Neural cell (in vitro differentiated cells): ENCODE results near the gene DNM3. TPM values are rescaled to one million over a fixed set of nuclear protein-coding genes. Genes with fewer than 3 reads are reported as not detected.

Experiments
- H2AFZ ChIP-seq: fragments of 200-600, 300-800 bp; sonication (generic), shearing (Covaris generic); 2 replicates; pipeline ENCODE4 v1.6.0; 2014; ENCODE audit warnings: low read depth, mild to moderate bottlenecking, antibody characterized with exemption, low read length, moderate library complexity
- H3F3A ChIP-seq: fragments of 200-600 bp; shearing (Covaris generic); 2 replicates; pipeline ENCODE4 v1.6.1; 2016; ENCODE audit warnings: mild to moderate bottlenecking, moderate library complexity, mixed read lengths, antibody characterized with exemption, low read length; ENCODE audit not compliant: insufficient read depth, poor library complexity, severe bottlenecking
- H3K27ac ChIP-seq: fragments of 200-600, 300-800 bp; sonication (generic), shearing (Covaris generic); 2 replicates; pipeline ENCODE4 v1.5.1; 2014; ENCODE audit warnings: mild to moderate bottlenecking, low read length, moderate library complexity
- H3K27me3 ChIP-seq: fragments of 300-800, 200-600 bp; sonication (generic), shearing (Covaris generic); 2 replicates; pipeline ENCODE4 v1.6.0; 2014; ENCODE audit warnings: mild to moderate bottlenecking, low read depth, low read length, moderate library complexity; ENCODE audit not compliant: insufficient read depth
- H3K36me3 ChIP-seq: fragments of 300-800, 200-600 bp; sonication (generic), shearing (Covaris generic); 2 replicates; pipeline ENCODE4 v1.5.1; 2014; ENCODE audit warnings: mild to moderate bottlenecking, antibody characterized with exemption, low read length, moderate library complexity; ENCODE audit not compliant: insufficient read depth
- H3K4me2 ChIP-seq: fragments of 300-800, 200-600 bp; sonication (generic), shearing (Covaris generic); 2 replicates; pipeline ENCODE4 v1.6.0; 2014; ENCODE audit warnings: mild to moderate bottlenecking, low read length
- H3K4me3 ChIP-seq: fragments of 300-800, 200-600 bp; sonication (generic), shearing (Covaris generic); 2 replicates; pipeline ENCODE4 v1.5.1; 2014; ENCODE audit warnings: mild to moderate bottlenecking, low read length, moderate library complexity
- H3K79me2 ChIP-seq: fragments of 200-600 bp; shearing (Covaris generic); replicated peaks from 2 replicates; pipeline ENCODE4 v1.6.0; 2014; ENCODE audit warnings: mild to moderate bottlenecking, low read length, moderate library complexity; ENCODE audit not compliant: insufficient read depth
- H3K9ac ChIP-seq: fragments of 300-800, 200-600 bp; sonication (generic), shearing (Covaris generic); 2 replicates; pipeline ENCODE4 v1.6.1; 2016; ENCODE audit warnings: mild to moderate bottlenecking, low read length, mixed read lengths
- H3K9me2 ChIP-seq: fragments of 200-600 bp; shearing (Covaris generic); 2 replicates; pipeline ENCODE4 v1.6.1; 2016; ENCODE audit warnings: mild to moderate bottlenecking, low read length, mixed read lengths; ENCODE audit not compliant: insufficient read depth
- H3K9me3 ChIP-seq: fragments of 200-600, 300-800 bp; sonication (generic), shearing (Covaris generic); 2 replicates; pipeline ENCODE4 v1.6.1; 2016; ENCODE audit warnings: mild to moderate bottlenecking, mixed run types, low read length, moderate library complexity, mixed read lengths
- H4K20me1 ChIP-seq: fragments of 200-600 bp; shearing (Covaris generic); 2 replicates; pipeline ENCODE4 v1.6.1; 2016; ENCODE audit warnings: mild to moderate bottlenecking, mixed run types; ENCODE audit not compliant: insufficient read depth
- EP300 ChIP-seq: fragments of 450-650 bp; conservative IDR thresholded peaks from 2 replicates; pipeline ENCODE4 v1.6.1; 2014; ENCODE audit warnings: antibody characterized with exemption, mild to moderate bottlenecking, moderate library complexity; ENCODE audit not compliant: poor library complexity, severe bottlenecking
- EZH2 ChIP-seq: fragments of 200-600, 300-800 bp; shearing (Covaris generic), sonication (generic); IDR thresholded peaks from 2 replicates; pipeline ENCODE4 v1.6.1; 2014; ENCODE audit warnings: antibody characterized with exemption, low read length, borderline replicate concordance, mild to moderate bottlenecking; ENCODE audit not compliant: insufficient read depth, poor library complexity, severe bottlenecking
- MXI1 ChIP-seq: fragments of 450-650 bp; conservative IDR thresholded peaks from 2 replicates; pipeline ENCODE4 v1.6.1; 2014; ENCODE audit warnings: antibody characterized with exemption, mild to moderate bottlenecking; ENCODE audit not compliant: poor library complexity, severe bottlenecking
- POLR2AphosphoS5 ChIP-seq: IDR thresholded peaks from 2 replicates; pipeline ENCODE4 v1.6.1; 2012
- RAD21 ChIP-seq: fragments of 450-650 bp; conservative IDR thresholded peaks from 2 replicates; pipeline ENCODE4 v1.6.1; 2014; ENCODE audit warnings: antibody characterized with exemption, mild to moderate bottlenecking, moderate library complexity
- SMC3 ChIP-seq: fragments of 450-650 bp; conservative IDR thresholded peaks from 2 replicates; pipeline ENCODE4 v1.6.1; 2014; ENCODE audit warnings: antibody characterized with exemption, mild to moderate bottlenecking, moderate library complexity; ENCODE audit not compliant: poor library complexity
- TAF1 ChIP-seq: IDR thresholded peaks from 2 replicates; pipeline ENCODE4 v1.6.1; 2012; ENCODE audit warnings: low read depth
- polyA plus RNA-seq: library from polyadenylated mRNA; depleted of rRNA; stranded (reverse); fragments of >200 nt; gene quantifications from 2 replicates; pipeline ENCODE4 v1.2.3, GENCODE V29; 2014
- TF ChIP-seq, protein P1 (sequence below): IDR thresholded peaks from 2 replicates; pipeline ENCODE4 v1.6.1; 2012; ENCODE audit warnings: borderline replicate concordance
- TF ChIP-seq, protein P2 (sequence below): fragments of 450-650 bp; IDR thresholded peaks from 2 replicates; pipeline ENCODE4 v1.5.1; 2014; ENCODE audit warnings: antibody characterized with exemption, mild to moderate bottlenecking, moderate library complexity; ENCODE audit not compliant: poor library complexity, severe bottlenecking

The DNM3 gene
- polyA plus RNA-seq, 1 donor from 2014 or later = 37.1 TPM

DNA sequence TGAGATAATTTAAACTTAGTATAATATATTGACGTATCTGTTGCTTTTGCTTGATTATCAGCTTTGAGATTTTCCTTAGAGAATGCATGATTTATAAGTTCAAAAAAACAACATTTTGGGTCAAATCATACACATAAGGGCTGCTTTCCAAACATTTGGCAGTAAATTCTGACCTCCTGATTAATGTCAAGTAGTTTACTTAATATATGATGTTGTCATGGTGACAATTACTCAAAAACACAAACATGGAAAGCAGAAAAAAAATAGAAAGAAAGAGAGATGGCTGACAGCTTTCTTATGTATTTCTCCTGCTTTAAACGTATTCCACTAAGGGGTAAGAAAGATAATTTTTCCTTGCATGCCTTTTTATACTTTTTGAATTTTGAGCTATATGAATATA is 320.9 kb downstream of the DNM3 start:
- H3K4me2 ChIP-seq = no peak overlapping the region
- H3K79me2 ChIP-seq = no peaks in the 10 kb centered on the region
- no peaks in the 10 kb centered on the region for H3K9me3 ChIP-seq
- H3K9me2 ChIP-seq = no peaks in the 10 kb centered on the region
- no peaks in the 10 kb centered on the region for H3F3A ChIP-seq
- H3K4me3 ChIP-seq = no peak overlapping the region
- TF ChIP-seq, protein P1, sequence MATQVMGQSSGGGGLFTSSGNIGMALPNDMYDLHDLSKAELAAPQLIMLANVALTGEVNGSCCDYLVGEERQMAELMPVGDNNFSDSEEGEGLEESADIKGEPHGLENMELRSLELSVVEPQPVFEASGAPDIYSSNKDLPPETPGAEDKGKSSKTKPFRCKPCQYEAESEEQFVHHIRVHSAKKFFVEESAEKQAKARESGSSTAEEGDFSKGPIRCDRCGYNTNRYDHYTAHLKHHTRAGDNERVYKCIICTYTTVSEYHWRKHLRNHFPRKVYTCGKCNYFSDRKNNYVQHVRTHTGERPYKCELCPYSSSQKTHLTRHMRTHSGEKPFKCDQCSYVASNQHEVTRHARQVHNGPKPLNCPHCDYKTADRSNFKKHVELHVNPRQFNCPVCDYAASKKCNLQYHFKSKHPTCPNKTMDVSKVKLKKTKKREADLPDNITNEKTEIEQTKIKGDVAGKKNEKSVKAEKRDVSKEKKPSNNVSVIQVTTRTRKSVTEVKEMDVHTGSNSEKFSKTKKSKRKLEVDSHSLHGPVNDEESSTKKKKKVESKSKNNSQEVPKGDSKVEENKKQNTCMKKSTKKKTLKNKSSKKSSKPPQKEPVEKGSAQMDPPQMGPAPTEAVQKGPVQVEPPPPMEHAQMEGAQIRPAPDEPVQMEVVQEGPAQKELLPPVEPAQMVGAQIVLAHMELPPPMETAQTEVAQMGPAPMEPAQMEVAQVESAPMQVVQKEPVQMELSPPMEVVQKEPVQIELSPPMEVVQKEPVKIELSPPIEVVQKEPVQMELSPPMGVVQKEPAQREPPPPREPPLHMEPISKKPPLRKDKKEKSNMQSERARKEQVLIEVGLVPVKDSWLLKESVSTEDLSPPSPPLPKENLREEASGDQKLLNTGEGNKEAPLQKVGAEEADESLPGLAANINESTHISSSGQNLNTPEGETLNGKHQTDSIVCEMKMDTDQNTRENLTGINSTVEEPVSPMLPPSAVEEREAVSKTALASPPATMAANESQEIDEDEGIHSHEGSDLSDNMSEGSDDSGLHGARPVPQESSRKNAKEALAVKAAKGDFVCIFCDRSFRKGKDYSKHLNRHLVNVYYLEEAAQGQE = no peak
- TF ChIP-seq, protein P2, sequence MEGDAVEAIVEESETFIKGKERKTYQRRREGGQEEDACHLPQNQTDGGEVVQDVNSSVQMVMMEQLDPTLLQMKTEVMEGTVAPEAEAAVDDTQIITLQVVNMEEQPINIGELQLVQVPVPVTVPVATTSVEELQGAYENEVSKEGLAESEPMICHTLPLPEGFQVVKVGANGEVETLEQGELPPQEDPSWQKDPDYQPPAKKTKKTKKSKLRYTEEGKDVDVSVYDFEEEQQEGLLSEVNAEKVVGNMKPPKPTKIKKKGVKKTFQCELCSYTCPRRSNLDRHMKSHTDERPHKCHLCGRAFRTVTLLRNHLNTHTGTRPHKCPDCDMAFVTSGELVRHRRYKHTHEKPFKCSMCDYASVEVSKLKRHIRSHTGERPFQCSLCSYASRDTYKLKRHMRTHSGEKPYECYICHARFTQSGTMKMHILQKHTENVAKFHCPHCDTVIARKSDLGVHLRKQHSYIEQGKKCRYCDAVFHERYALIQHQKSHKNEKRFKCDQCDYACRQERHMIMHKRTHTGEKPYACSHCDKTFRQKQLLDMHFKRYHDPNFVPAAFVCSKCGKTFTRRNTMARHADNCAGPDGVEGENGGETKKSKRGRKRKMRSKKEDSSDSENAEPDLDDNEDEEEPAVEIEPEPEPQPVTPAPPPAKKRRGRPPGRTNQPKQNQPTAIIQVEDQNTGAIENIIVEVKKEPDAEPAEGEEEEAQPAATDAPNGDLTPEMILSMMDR = no peak
- TF ChIP-seq MXI1 = no peak
- TF ChIP-seq RAD21 = no peak
- no peak for TF ChIP-seq POLR2AphosphoS5
- TF ChIP-seq SMC3 = no peak
- TF ChIP-seq EP300 = no peak
- no peak for TF ChIP-seq TAF1
- TF ChIP-seq EZH2 = no peak
- no peaks in the 10 kb centered on the region for H4K20me1 ChIP-seq
- H3K27ac ChIP-seq = no peak overlapping the region
- H2AFZ ChIP-seq = no peak overlapping the region
- no peaks in the 10 kb centered on the region for H3K27me3 ChIP-seq
- H3K36me3 ChIP-seq = peaks cover under 1% of the 10 kb centered on the region
- H3K9ac ChIP-seq = no peak overlapping the region

DNA sequence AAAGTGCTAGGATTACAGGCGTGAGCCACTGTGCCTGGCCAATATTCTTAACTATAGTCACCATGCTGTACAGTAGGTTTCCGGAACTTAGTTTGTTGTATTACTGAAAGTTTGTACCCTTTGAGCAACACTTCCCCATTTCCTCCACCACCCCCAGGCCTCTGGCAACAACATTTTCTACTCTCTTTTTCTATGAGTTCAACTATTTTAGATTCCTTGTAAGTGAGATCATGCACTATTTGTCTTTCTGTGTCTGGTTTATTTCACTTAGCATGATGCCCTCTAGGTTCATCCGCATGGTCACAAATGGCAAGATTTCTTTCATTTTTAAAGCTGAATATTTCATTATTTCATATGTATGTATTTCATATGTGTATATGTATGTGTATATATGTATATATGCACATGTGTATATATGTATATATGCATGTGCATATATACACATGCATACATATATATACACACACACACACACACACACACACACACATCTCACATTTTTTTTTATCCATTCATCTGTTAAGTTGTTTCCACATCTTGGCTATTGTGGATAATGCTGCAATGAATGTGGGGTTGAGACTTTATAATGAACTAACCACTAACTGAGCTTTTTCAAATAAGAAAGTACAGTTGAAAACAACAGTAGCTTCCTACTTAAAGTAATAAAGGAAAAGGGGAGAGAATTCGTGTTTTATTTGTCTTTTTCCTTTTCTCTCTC is 322.4 kb downstream of the DNM3 start:
- Histone ChIP-seq H3K4me3 (no peak overlapping the region), H2AFZ (no peak overlapping the region), H3K36me3 (no peaks in the 10 kb centered on the region), H3K9me2 (no peaks in the 10 kb centered on the region), H4K20me1 (no peaks in the 10 kb centered on the region), H3K9me3 (no peaks in the 10 kb centered on the region), H3K27ac (no peak overlapping the region), H3K9ac (no peak overlapping the region), H3K79me2 (no peaks in the 10 kb centered on the region), H3F3A (no peaks in the 10 kb centered on the region), H3K27me3 (no peaks in the 10 kb centered on the region), H3K4me2 (no peak overlapping the region)
- TF ChIP-seq TAF1 (no peak), RAD21 (no peak), EP300 (no peak), MXI1 (no peak), POLR2AphosphoS5 (no peak), EZH2 (no peak), SMC3 (no peak)
- TF ChIP-seq, protein P1 = no peak
- TF ChIP-seq, protein P2 = no peak
